Measurements from ENCODE around the gene PEX7.
"Not testable (repeated sequence)": the region's sequence is repeated elsewhere in the genome, so short reads cannot be mapped to it uniquely, and the experiment has no call there.

PEX7 gene

DNA sequence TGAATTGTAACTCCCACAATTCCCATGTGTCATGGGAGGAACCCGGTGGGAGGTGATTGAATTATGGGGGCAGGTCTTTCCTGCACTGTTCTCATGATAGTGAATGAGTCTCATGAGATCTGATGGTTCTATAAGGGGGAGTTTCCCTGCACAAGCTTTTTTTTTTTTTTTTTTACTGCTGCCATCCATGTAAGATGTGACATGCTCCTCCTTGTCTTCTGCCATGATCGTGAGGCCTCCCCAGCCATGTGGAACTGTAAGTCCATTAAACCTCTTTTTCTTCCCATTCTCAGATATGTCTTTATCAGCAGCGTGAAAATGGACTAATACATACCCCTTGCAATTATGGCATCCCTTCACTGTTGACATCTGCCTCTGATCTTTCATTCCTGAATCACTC, 82.1 kb downstream of the PEX7 start:
- not testable (repeated sequence) for DNase-seq

DNA sequence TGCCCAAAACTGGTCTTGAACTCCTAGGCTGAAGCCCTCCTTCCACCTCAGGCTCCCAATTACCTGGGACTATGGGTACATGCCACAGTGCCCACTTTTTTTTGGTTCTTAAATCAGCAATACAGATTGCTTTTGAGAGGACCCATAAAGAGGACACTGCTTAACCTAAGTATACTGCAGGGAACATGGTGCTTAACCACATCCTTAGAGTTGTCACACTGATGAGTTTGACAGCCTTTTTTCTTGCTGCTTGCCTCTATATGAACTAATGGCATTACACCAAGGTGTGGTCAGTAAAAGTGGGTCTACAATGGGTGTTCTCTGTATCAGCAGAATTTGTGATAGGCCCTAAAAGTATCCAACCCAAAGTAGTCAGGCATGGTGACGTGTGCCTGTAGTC, 92.6 kb downstream of the PEX7 start:
- no peak for DNase-seq

DNA sequence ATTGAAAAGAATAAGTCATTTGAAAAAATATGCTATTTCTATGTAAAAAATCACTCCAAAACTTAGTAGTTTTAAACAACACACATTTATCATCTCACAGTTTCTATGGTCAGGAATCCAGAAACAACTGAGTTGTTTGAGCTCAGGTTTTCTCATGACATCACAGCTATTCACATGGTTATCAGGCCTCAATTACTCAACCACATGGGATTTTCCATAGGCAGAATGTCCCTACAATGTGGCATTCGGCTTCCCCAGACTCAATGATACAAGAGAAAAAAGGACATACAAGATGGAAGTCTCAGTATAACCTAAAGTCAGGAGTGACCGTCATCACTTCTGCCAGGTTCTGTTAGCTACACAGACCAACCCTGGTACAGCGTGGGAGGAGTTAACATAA, 96.3 kb downstream of the PEX7 start:
- no peak for DNase-seq

DNA sequence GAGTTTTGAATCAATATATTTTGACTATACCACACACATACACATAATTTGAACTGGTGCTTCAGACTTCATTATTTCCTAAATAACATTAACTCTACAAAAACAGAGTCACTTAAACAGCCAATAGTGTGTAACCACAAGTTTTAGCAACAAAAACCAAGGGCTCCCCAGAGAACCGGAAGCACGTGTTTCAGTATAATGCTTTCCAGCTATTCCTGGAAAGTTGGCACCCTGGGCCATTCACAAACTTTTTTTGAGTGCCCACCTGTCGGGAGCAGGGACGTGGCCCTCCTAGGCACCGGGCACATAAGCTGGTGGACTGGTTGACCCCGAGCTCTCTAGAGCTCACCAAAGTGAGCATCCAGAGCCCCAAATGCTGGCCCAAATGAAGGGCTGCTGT, 97.8 kb downstream of the PEX7 start:
- no peak for DNase-seq

DNA sequence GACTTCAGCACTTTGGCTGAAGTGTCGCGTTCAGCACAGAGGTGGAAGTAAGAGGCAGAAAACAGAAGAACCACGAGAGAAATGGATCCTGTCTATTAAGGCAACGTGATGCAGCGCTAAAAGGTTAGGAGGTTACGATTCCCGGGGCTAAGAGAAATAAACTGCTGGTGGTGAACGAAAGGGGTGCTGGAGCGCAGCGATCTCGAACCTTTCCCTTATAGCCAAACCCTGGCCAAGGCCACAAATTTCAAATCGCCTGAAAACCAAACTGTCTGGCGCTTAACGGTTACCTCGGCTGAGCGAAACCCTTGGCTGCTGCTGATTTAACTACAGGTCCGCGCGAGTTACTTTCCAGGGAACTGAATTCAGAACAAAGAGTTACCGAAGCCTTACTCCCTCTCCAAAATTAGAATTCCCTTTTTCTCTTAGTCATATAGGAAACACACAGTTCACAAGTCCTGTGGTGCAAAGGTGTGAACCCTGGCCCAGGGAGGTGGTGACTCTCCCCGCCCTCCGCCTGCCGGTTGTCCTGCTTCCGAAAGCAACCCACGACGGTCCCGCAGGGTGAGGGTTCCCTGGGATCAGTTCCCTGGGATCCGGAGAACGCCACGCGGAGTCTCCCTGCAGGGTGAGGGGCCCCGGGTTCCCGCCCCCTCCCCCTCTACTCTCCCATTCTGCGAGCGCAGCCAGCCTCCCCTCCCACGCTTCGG, 98.4 kb downstream of the PEX7 start:
- no peak for DNase-seq

DNA sequence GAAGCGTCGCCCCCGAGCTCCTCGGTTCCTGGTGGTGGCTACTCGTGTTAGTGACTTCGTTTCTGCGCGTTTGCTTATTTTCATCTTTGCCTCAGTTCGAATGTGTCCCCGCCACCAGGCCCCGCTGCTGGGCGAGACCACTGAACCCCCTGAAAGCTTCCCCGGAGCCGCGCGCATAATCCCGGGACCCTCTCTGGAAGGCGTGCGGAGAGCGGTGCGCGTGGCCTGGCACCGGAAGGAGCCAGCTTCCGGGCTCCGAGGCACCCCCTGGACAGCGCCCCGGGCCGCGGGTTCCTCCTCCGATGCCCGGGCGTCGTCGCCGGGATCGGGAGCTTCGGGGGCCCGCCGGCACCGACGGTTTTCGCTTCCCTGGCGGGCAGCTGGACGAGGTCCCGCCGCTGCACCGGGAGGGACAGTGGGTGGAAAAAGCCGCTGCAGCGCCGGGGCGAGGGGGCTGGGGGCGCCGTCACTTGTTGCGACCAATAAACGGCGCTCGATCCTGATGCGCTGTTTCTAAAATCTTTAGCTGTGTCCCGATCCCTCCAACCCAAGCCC, 99.1 kb downstream of the PEX7 start:
- no peak for DNase-seq

DNA sequence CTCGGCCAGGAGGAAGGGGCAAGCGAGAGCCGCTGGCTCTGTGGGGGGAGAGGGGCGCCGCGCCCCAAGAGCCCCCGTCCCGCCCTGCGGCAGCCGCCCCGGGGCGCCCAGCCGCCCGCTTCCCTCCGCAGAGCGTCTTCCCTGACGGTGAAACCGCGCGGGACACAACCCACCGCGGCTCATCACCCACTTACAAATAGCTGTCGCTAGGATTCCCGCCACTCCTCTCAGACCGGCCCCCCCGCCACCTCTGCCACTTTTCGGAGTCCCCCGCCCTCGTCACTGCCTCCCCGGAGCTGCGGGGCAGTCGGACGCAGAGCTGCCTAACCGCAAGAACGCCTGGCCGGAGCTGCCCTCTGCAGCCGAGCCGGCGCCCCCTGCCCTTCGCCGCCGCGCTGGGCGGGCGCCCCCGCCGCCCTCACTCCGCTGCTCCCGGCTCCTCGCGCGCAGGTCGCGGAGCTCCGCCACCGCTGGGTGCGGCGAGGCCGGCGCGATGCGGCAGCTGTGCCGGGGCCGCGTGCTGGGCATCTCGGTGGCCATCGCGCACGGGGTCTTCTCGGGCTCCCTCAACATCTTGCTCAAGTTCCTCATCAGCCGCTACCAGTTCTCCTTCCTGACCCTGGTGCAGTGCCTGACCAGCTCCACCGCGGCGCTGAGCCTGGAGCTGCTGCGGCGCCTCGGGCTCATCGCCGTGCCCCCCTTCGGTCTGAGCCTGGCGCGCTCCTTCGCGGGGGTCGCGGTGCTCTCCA, 99.7 kb downstream of the PEX7 start, which contains the start of gene SLC35D3:
Gene SLC35D3, plus strand, starts transcription at position 366 of the 749 bp plus-strand sequence. Its CDS starts 128 bp downstream, at position 494.
- DNase-seq: no peak

DNA sequence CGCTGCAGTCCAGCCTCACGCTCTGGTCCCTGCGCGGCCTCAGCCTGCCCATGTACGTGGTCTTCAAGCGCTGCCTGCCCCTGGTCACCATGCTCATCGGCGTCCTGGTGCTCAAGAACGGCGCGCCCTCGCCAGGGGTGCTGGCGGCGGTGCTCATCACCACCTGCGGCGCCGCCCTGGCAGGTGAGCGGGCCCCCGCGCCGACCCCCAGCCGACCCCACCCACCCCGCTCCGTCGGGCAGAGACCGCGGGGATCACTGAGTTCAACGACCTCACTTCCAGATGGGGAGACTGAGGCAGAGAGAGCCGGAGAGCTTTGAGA, 100.3 kb downstream of the PEX7 start:
- DNase-seq: no peak

DNA sequence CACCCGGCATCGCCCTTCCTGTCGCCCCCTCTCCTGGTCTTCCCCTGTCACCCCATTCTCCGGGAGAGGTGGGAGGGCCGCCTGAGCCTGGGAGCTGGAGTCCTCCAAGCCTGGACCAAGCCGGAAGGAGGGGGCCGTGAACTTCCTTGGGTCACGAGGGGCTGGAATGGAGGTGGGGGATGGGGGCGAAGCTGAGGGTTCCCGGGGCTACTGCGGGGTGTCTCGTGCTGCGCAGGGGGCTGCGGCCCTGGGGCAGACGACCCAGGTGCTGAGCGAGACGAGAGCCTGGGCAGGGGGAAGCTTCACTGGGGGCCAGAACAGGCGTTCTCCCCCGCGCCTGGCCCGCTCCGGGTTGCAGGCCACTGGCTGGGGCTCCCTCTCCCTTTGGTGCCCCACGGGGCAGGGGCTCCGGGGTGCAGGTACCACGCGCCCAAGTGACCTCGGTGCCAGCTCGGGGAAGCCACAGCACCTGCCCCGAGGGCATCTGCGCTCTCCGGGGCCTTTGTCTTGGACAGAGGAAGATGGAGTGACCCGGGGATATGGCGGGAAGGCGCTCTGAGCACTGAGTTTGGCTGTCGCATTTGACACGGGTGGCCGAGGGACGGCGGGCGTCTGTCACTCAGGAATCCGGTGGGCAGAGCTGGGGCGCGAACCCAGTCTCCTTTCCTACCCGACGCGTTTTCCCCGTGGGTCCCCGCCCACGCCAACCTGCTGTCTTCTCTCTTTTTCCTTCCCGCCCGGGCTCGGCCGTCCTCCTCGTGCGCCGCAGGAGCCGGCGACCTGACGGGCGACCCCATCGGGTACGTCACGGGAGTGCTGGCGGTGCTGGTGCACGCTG, 100.9 kb downstream of the PEX7 start:
- no peak for DNase-seq

DNA sequence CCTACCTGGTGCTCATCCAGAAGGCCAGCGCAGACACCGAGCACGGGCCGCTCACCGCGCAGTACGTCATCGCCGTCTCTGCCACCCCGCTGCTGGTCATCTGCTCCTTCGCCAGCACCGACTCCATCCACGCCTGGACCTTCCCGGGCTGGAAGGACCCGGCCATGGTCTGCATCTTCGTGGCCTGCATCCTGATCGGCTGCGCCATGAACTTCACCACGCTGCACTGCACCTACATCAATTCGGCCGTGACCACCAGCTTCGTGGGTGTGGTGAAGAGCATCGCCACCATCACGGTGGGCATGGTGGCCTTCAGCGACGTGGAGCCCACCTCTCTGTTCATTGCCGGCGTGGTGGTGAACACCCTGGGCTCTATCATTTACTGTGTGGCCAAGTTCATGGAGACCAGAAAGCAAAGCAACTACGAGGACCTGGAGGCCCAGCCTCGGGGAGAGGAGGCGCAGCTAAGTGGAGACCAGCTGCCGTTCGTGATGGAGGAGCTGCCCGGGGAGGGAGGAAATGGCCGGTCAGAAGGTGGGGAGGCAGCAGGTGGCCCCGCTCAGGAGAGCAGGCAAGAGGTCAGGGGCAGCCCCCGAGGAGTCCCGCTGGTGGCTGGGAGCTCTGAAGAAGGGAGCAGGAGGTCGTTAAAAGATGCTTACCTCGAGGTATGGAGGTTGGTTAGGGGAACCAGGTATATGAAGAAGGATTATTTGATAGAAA, 101.7 kb downstream of the PEX7 start:
- no peak for DNase-seq

DNA sequence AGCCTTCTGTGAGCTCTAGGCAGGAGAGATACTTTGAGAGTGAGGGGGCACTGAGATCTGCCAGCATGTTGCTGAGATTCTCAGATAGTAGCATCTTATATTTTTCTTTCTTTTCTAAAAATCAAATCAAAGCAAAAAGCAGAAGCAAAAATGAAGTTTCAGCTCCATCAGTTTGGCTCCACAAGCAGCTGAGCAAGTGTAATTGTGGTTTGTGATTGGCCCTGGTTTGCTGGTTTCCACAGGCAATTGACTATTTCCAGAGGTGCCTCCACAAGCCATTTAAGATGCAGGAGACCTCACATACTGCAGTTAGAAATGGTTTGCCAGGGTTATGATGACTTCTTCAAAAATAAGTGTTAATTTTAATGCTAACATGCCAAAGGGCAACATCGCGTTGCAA, 104.0 kb downstream of the PEX7 start:
- DNase-seq: no peak

DNA sequence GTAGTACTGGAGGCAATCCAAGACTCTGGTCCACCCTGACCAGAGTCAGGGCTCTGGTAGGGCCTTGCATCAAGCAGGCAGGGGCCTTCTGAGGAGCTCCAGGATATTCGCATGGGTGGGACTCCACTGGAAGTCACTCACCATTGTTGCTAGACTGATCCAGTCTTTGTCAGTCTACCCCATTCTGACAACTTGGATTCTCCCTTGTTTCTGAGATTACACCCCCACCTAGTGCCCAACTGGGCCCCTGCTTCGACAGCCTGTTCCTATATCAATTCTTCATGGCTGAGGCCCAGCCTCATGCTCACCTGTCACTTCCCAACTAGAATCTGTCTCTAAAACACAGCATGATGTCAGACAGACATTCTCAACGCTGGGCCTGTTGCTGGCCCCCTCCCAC, 104.9 kb downstream of the PEX7 start:
- DNase-seq: no peak

DNA sequence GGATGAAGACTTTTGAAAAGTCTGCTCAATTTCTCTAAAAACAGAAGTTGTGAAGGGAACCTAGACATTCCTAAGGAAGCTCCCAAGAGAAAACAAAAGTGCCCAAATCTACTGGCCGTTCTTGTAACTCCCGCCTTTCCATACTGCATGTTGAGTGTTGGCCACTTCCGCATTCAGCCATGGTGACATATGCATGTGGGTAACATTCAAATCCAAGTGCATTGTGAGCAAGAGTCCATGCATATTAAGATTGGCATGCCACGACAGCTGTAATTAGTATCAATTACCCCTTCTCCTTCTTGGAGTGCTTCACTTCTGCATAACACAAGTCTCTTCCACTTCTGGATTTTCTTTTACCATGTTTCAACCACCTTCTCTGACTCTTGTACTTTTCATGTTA, 108.1 kb downstream of the PEX7 start:
- no peak for DNase-seq

DNA sequence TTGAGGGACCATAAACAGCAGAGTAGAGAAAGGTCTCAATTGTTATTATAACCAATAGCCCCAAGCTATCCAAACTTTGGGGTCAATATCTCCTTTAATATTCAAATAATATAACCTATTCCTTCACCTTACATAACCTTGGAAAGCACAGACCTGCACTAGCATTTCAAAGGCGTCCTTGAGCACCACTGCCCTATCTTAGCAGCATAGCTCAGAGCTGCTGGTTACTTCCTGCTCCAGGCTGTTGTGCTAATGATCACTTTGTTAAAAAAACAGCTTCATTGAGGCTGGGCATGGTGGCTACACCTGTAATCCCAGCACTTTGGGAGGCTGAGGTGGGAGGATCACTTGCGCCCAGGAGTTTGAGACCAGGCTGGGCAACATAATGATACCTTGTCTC, 110.2 kb downstream of the PEX7 start:
- no peak for DNase-seq

DNA sequence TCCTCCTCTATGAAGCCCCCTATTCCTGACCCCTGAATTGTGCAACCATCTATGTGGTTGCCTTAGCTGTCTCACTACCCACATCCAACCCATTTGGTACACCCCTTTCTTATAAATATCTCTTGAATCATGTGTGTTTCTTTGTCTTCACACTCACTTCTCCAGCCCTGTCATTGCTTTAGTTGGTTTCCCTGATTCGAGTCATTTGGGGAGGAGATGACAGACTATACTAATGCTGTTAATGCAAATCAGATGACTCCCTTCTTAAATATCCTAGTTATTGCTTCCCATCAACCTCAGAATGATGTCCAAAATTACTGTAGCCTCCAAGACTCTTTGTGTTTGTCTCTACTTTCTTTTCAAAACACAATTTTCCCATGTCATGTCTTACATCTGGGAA, 122.7 kb downstream of the PEX7 start:
- no peak for DNase-seq

DNA sequence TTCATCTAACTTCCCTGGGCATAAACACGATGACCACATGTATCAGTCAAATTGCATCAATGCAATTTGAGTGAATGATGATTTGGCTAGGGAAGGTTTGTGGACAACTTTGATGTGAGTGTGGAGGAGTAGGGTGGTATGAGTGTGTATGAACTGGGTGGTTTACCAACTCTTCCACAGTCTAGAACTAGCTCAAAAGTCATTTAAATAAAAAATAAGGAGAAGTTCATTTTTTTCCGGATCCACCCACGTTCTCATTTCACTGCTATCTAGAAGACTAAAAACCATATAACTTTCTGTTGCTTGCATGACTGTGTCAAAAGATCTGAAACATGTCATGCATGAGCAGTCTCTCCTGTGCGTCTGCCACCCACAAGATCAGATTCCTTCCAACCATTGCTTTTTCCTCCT, 123.3 kb downstream of the PEX7 start:
- no peak for DNase-seq

DNA sequence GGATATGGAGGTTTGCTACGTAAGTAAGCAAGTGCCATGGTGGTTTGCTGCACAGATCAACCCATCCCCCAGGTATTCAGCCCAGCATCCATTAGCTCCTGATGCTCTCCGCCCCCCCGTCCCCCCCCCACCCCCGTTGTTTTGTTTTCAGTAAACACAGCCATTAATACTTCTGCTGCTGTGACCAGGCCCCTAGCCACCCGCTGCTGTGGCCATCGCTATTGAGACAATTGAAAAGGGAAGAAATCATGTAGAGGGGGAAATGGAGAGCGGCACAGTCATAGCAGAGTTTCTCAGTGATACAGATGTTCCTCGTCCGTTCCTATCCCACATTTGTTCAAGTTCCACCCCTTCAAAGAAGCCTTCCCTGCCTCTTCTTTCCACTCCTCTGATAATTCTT, 124.6 kb downstream of the PEX7 start:
- no peak for DNase-seq

DNA sequence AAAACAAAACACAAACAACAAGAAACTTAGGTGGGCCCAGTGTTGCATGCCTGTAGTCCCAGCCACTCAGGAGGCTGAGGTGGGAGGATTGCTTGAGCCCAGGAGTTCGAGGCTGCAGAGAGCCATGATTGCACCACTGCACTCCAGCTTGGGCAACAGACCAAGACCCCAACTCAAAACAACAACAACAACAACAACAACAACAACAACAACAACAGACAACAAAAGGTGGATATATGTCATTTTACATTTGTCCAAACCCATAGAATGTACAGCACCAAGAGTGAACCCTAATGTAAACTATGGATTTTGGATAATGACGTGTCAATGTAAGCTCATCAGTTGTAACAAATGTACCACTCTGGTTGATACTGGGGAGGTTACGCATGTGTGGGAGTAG, 127.6 kb downstream of the PEX7 start:
- not testable (repeated sequence) for DNase-seq

DNA sequence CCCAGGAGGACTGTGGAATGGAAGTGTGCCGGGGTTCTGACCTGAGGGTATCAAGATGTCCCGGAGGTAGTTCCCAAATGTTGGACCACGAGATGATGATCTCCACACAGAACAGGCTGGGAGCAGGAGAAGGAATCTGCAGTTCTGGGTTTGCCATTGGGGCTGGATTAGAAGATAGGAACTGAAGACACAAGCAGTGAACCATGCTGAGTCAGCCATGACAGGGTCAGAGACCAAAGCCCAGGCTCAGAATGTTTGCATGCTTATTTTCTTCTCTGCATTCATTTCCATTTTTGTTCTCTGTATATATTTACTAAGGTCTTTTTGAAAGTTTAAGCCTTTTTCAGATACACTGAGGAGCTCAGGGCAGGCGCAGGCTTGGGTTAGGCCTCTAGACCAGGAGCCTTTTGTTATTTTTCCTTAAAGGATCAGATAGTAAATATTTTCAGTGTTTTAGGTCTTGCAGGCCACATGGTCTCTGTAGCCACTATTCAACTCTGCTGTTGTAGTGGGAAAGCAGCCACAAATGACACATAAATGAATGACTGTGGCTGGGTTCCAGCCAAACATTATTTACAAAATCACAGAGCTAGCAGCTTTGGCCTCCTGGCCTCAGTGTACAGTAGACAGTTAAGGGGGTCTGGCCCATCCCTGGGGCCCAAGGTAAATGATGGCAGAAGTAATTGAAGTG, 128.2 kb downstream of the PEX7 start:
- DNase-seq: no peak

DNA sequence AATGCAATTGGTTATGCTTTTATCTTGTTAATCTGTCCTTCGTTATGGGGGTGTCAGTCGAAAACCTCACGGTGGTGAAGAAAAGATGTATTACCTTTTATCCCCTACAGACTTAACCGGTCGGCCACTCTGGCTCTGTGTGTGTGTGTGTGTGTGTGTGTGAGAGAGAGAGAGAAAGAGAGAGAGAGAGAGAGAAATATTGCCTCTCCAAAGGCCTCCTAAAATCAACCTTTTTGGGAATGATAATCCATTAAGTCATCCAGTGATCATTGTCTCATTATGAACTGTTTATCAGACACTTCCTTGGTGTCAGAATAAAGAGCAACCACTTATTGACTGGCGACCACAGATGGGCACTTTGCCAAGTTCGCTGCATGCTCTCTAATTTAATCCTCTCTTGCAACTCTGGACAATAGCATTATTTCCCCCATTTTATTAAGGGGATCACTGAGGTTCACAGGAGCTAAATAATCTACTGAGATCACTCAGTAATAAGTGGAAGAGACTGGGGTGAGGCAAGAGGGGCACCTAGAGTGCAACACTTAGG, 130.4 kb downstream of the PEX7 start:
- DNase-seq: no peak

DNA sequence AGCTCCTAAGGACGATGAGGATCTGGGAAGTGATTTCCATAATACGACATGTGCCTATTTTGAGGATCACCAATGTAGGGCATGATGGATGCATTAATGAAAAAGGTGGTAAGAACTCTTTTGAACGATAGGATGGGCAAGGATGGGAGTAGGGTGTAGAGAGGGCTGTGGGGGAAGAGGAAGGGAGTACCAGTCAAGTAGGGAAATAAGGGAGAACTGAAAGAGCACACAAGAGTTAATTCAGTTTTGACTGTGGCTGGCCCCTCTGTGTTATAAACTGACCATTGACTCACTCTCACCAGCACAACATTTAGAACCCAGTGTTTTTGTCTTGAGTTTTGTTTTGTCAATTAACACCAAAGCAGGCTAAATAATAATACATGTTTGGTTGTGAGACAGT, 132.7 kb downstream of the PEX7 start:
- DNase-seq: no peak

Measured in GOT3 (cell line).